GM19467 (cell line): ENCODE data around the gene NFIX.

Experiments used
- ATAC-seq: cut with Tn5 transposase; IDR thresholded peaks from one replicate; pipeline ENCODE4 v1.9.1; 2021; ENCODE audit warnings: mild to moderate bottlenecking, moderate library complexity; ENCODE audit not compliant: unreplicated experiment

The NFIX gene

GRCh38 chr19:13018035-13018914 is 23.0 kb downstream of the NFIX start:
- ATAC-seq = no peak

GRCh38 chr19:13019332-13019731 is 24.1 kb downstream of the NFIX start:
- no peak for ATAC-seq

- ATAC-seq = no peak
These were observed 24.7 kb downstream of the NFIX start for GRCh38 chr19:13020002-13020414.

- ATAC-seq = no peak
These were observed 27.0 kb downstream of the NFIX start for GRCh38 chr19:13022111-13022858.

- no peak for ATAC-seq
These were observed 27.8 kb downstream of the NFIX start for GRCh38 chr19:13022859-13023636.

- ATAC-seq = no peak
These were observed 28.4 kb downstream of the NFIX start for GRCh38 chr19:13023656-13024055.

GRCh38 chr19:13024126-13024950 is 29.1 kb downstream of the NFIX start:
- no peak for ATAC-seq

- ATAC-seq = no peak
These were observed 29.8 kb downstream of the NFIX start for GRCh38 chr19:13024951-13025697.

- no peak for ATAC-seq
These were observed 30.7 kb downstream of the NFIX start for GRCh38 chr19:13025819-13026456.

GRCh38 chr19:13026462-13027370 is 31.4 kb downstream of the NFIX start:
- ATAC-seq = no peak

GRCh38 chr19:13027557-13027956 is 32.3 kb downstream of the NFIX start:
- ATAC-seq = no peak

- no peak for ATAC-seq
These were observed 32.8 kb downstream of the NFIX start for GRCh38 chr19:13028027-13028426.

GRCh38 chr19:13029301-13029880 is 34.1 kb downstream of the NFIX start:
- ATAC-seq = no peak

GRCh38 chr19:13029893-13030292 is 34.6 kb downstream of the NFIX start:
- ATAC-seq = no peak

GRCh38 chr19:13031917-13032623 is 36.8 kb downstream of the NFIX start:
- ATAC-seq = no peak

GRCh38 chr19:13032837-13033236 is 37.6 kb downstream of the NFIX start:
- no peak for ATAC-seq

GRCh38 chr19:13033244-13033643 is 38.0 kb downstream of the NFIX start:
- ATAC-seq = no peak
